Measurements from ENCODE around the gene TTC21A.
"Not testable (repeated sequence)": the region's sequence is repeated elsewhere in the genome, so short reads cannot be mapped to it uniquely, and the experiment has no call there.

- TF ChIP-seq CTCF (IDR thresholded peaks at IDR 0.05); REST (IDR thresholded peaks at IDR 0.05; ENCODE audit: insufficient read depth in 1 of 2, low read depth in 2 of 2, low read length in 1 of 2); SIN3A (IDR thresholded peaks at IDR 0.05; ENCODE audit: borderline replicate concordance, insufficient read depth, low read depth, low read length); POLR2AphosphoS5 (IDR thresholded peaks at IDR 0.05; ENCODE audit: low read depth, low read length); TCF7L2 (IDR thresholded peaks at IDR 0.05; ENCODE audit: low read depth, low read length): not testable (repeated sequence)
Observed at GRCh38 chr3:39170877-39171276, 63.4 kb downstream of the TTC21A start.

Data from Panc1 (cell line).